GM12878 (cell line): Measurements from ENCODE around the gene NUMA1.

Experiments used
- BACH1 ChIP-seq: fragments of 450-650 bp; IDR thresholded peaks from 2 replicates; pipeline ENCODE4 v1.6.1; 2017; ENCODE audit warnings: mild to moderate bottlenecking, borderline replicate concordance
- CBFB ChIP-seq: IDR thresholded peaks from 2 replicates; pipeline ENCODE4 v1.6.1; 2016; ENCODE audit warnings: antibody characterized with exemption, low read depth
- CHD1 ChIP-seq: IDR thresholded peaks from 2 replicates; pipeline ENCODE4 v1.6.1; 2012; ENCODE audit warnings: low read depth, low read length, improper control_type of control experiment
- ETV6 ChIP-seq, 2 experiments: fragments of 450-650 bp in 1 of 2; IDR thresholded peaks in 1 of 2; conservative IDR thresholded peaks in 1 of 2; 2 replicates each; pipeline ENCODE4 v1.6.1; 2014; ENCODE audit warnings: antibody characterized with exemption in 1 of 2, borderline replicate concordance in 1 of 2, low read depth in 1 of 2, mild to moderate bottlenecking in 1 of 2, moderate library complexity in 1 of 2
- HDAC6 ChIP-seq: fragments of 200-600 bp; sonication (generic); IDR thresholded peaks from one replicate; pipeline ENCODE4 v1.8.0; 2017; ENCODE audit warnings: antibody characterized with exemption; ENCODE audit not compliant: unreplicated experiment
- HDGF ChIP-seq: fragments of 450-650 bp; IDR thresholded peaks from 2 replicates; pipeline ENCODE4 v1.6.1; 2016; ENCODE audit warnings: antibody characterized with exemption
- ZNF207 ChIP-seq: fragments of 450-650 bp; IDR thresholded peaks from 2 replicates; pipeline ENCODE4 v1.6.1; 2014; ENCODE audit warnings: antibody characterized with exemption, mild to moderate bottlenecking, borderline replicate concordance
- TF ChIP-seq, protein P1 (sequence below): fragments of 450-650 bp; IDR thresholded peaks from 2 replicates; pipeline ENCODE4 v1.6.1; 2017; ENCODE audit warnings: antibody characterized with exemption, mild to moderate bottlenecking, moderate library complexity
- TF ChIP-seq, protein P2 (sequence below): fragments of 450-650 bp; IDR thresholded peaks from 2 replicates; pipeline ENCODE4 v1.6.1; 2017; ENCODE audit warnings: mild to moderate bottlenecking
- TF ChIP-seq, protein P3 (sequence below): IDR thresholded peaks from 2 replicates; pipeline ENCODE4 v1.6.1; 2012; ENCODE audit warnings: mild to moderate bottlenecking, low read depth, low read length
- TF ChIP-seq, protein P4 (sequence below): IDR thresholded peaks from 2 replicates; pipeline ENCODE4 v1.6.1; 2012; ENCODE audit warnings: low read length, inconsistent platforms

DNA sequence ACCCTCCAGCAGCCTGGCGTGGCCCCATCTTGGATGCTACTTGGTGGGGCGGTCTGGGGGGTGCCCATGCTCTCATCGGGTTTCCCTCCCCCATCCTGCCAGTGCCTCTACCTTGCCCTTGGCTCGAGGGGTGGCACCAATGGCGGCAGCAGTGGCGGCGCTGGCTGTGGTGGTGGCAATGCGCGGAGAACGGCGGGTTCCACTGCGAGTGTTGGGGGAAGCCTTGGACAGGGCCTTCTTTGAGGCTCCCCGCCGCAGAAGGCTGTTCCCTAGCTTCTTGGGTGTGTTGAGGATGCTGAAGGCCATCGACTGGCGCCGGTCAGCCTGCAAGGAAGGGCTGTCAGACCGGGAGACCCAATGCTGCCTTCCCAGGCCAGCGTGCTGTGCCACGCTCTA, 76.6 kb downstream of the NUMA1 start:
- TF ChIP-seq ZNF207 (no peak), CBFB (no peak), ETV6 (conservative IDR thresholded peaks at IDR 0.05 in 1 of 2, IDR thresholded peaks at IDR 0.05 in 1 of 2; ENCODE audit: borderline replicate concordance in 1 of 2, low read depth in 1 of 2) (no peak), HDAC6 (no peak), CHD1 (no peak), HDGF (no peak), BACH1 (no peak)
- TF ChIP-seq, protein P1, sequence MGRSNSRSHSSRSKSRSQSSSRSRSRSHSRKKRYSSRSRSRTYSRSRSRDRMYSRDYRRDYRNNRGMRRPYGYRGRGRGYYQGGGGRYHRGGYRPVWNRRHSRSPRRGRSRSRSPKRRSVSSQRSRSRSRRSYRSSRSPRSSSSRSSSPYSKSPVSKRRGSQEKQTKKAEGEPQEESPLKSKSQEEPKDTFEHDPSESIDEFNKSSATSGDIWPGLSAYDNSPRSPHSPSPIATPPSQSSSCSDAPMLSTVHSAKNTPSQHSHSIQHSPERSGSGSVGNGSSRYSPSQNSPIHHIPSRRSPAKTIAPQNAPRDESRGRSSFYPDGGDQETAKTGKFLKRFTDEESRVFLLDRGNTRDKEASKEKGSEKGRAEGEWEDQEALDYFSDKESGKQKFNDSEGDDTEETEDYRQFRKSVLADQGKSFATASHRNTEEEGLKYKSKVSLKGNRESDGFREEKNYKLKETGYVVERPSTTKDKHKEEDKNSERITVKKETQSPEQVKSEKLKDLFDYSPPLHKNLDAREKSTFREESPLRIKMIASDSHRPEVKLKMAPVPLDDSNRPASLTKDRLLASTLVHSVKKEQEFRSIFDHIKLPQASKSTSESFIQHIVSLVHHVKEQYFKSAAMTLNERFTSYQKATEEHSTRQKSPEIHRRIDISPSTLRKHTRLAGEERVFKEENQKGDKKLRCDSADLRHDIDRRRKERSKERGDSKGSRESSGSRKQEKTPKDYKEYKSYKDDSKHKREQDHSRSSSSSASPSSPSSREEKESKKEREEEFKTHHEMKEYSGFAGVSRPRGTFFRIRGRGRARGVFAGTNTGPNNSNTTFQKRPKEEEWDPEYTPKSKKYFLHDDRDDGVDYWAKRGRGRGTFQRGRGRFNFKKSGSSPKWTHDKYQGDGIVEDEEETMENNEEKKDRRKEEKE, result no peak
- TF ChIP-seq, protein P2, sequence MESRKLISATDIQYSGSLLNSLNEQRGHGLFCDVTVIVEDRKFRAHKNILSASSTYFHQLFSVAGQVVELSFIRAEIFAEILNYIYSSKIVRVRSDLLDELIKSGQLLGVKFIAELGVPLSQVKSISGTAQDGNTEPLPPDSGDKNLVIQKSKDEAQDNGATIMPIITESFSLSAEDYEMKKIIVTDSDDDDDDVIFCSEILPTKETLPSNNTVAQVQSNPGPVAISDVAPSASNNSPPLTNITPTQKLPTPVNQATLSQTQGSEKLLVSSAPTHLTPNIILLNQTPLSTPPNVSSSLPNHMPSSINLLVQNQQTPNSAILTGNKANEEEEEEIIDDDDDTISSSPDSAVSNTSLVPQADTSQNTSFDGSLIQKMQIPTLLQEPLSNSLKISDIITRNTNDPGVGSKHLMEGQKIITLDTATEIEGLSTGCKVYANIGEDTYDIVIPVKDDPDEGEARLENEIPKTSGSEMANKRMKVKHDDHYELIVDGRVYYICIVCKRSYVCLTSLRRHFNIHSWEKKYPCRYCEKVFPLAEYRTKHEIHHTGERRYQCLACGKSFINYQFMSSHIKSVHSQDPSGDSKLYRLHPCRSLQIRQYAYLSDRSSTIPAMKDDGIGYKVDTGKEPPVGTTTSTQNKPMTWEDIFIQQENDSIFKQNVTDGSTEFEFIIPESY, result no peak
- TF ChIP-seq, protein P3, sequence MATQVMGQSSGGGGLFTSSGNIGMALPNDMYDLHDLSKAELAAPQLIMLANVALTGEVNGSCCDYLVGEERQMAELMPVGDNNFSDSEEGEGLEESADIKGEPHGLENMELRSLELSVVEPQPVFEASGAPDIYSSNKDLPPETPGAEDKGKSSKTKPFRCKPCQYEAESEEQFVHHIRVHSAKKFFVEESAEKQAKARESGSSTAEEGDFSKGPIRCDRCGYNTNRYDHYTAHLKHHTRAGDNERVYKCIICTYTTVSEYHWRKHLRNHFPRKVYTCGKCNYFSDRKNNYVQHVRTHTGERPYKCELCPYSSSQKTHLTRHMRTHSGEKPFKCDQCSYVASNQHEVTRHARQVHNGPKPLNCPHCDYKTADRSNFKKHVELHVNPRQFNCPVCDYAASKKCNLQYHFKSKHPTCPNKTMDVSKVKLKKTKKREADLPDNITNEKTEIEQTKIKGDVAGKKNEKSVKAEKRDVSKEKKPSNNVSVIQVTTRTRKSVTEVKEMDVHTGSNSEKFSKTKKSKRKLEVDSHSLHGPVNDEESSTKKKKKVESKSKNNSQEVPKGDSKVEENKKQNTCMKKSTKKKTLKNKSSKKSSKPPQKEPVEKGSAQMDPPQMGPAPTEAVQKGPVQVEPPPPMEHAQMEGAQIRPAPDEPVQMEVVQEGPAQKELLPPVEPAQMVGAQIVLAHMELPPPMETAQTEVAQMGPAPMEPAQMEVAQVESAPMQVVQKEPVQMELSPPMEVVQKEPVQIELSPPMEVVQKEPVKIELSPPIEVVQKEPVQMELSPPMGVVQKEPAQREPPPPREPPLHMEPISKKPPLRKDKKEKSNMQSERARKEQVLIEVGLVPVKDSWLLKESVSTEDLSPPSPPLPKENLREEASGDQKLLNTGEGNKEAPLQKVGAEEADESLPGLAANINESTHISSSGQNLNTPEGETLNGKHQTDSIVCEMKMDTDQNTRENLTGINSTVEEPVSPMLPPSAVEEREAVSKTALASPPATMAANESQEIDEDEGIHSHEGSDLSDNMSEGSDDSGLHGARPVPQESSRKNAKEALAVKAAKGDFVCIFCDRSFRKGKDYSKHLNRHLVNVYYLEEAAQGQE, result no peak
- TF ChIP-seq, protein P4, sequence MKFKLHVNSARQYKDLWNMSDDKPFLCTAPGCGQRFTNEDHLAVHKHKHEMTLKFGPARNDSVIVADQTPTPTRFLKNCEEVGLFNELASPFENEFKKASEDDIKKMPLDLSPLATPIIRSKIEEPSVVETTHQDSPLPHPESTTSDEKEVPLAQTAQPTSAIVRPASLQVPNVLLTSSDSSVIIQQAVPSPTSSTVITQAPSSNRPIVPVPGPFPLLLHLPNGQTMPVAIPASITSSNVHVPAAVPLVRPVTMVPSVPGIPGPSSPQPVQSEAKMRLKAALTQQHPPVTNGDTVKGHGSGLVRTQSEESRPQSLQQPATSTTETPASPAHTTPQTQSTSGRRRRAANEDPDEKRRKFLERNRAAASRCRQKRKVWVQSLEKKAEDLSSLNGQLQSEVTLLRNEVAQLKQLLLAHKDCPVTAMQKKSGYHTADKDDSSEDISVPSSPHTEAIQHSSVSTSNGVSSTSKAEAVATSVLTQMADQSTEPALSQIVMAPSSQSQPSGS, result no peak
